GM19324 (cell line): ENCODE data around the gene SCGB1C2.

Experiments used
- ATAC-seq: cut with Tn5 transposase; IDR thresholded peaks from one replicate; pipeline ENCODE4 v1.9.1; 2021; ENCODE audit warnings: mild to moderate bottlenecking, moderate library complexity; ENCODE audit not compliant: unreplicated experiment, low FRiP score

The SCGB1C2 gene

GRCh38 chr17:187130-187529, 49.8 kb downstream of the SCGB1C2 start:
- no peak for ATAC-seq
